Immature natural killer cell (primary cell): ENCODE measurements around the gene PSMG1. TPM values are rescaled to one million over a fixed set of nuclear protein-coding genes. Genes with fewer than 3 reads are reported as not detected.
"Not testable (repeated sequence)": the region's sequence is repeated elsewhere in the genome, so short reads cannot be mapped to it uniquely, and the experiment has no call there.

Experiments used
- DNase-seq, 3 donors: peaks; one replicate each; pipeline ENCODE4 v3.0.0; 2022; ENCODE audit warnings: mixed read lengths in 1 of 3
- H3K27ac Mint-ChIP-seq, 6 donors: one replicate each; pipeline ENCODE4 v1.8.0; 2020; ENCODE audit warnings: mixed read lengths in 6 of 6, mild to moderate bottlenecking in 5 of 6, inconsistent platforms in 4 of 6, moderate library complexity in 3 of 6
- H3K27me3 Mint-ChIP-seq, 3 donors: one replicate each; pipeline ENCODE4 v1.8.0; 2020 to 2021; ENCODE audit warnings: low read depth in 3 of 3, mild to moderate bottlenecking in 3 of 3, mixed read lengths in 3 of 3, moderate library complexity in 3 of 3, inconsistent platforms in 1 of 3
- H3K36me3 Mint-ChIP-seq, 3 donors: one replicate each; pipeline ENCODE4 v1.8.0; 2020; ENCODE audit warnings: mixed read lengths in 3 of 3, inconsistent platforms in 2 of 3, mild to moderate bottlenecking in 2 of 3
- H3K4me1 Mint-ChIP-seq, 2 donors: one replicate each; pipeline ENCODE4 v1.8.0; 2020; ENCODE audit warnings: inconsistent platforms in 2 of 2, mild to moderate bottlenecking in 2 of 2, mixed read lengths in 2 of 2, moderate library complexity in 1 of 2
- H3K4me3 Mint-ChIP-seq, 5 donors: one replicate each; pipeline ENCODE4 v1.8.0; 2020; ENCODE audit warnings: mild to moderate bottlenecking in 5 of 5, mixed read lengths in 5 of 5, inconsistent platforms in 3 of 5, moderate library complexity in 3 of 5
- H3K9me3 Mint-ChIP-seq, 6 donors: one replicate each; pipeline ENCODE4 v1.8.0; 2020; ENCODE audit warnings: mild to moderate bottlenecking in 6 of 6, mixed read lengths in 6 of 6, inconsistent platforms in 4 of 6, moderate library complexity in 3 of 6
- polyA plus RNA-seq, 3 donors: library from polyadenylated mRNA; unstranded; fragments of 300-500 nt; fragmentation: Illumina TruSeq; gene quantifications; one replicate each; pipeline ENCODE4 v1.2.3, GENCODE V29; 2021

The PSMG1 gene
- polyA plus RNA-seq, 3 donors from 2014 or later = 29.5 to 39.6 (median 33.3) TPM

DNA sequence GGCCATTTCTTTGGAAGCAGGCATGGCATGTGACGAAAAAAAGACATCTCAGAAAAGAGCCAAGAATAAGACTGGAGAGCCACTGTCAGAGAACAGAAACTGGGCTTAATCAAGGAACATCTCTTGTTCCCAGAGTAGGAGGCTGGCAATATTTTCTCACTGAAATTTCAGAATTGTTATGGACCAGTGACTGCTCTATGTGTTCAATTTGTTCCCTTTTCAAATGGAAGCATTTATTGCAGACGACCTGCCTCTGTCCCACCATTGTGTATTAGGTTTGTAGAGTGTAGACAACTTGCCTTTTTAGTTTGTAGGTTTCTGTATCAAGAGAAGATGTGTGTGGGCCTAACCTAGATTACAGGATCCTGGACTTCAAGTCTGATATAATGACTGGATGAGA lies 18.7 kb downstream of the PSMG1 start:
- H3K4me1 Mint-ChIP-seq = no peaks in the 10 kb centered on the region
- H3K36me3 Mint-ChIP-seq = peaks cover 0 to 5% (median under 1%) of the 10 kb centered on the region in 3 donors
- H3K27me3 Mint-ChIP-seq = peaks cover 0 to 17% (median 2%) of the 10 kb centered on the region in 3 donors
- H3K4me3 Mint-ChIP-seq = no peak overlapping the region
- H3K27ac Mint-ChIP-seq = no peak overlapping the region
- no peak for DNase-seq
- peaks cover 0 to 9% (median 6%) of the 10 kb centered on the region in 6 donors for H3K9me3 Mint-ChIP-seq

DNA sequence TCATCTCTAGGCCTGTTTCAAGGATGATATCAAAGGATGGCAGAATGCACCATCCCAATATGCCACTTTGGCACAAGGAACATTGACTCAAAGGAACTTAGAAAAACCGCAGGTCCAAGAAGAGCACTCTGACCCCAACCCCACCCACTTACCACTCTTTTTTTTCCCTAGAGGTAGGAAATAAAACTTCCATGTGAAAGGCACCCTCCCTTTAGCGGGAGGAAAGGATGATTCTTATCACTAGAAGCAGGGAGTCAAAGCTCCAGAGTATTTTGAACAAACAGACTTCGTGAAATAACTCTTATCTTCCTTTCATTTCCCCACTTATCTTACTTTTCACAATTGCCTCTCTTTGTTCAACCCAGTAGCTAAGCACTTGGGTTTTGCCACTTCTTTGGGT lies 22.2 kb downstream of the PSMG1 start:
- peaks cover 0 to 9% (median 6%) of the 10 kb centered on the region in 6 donors for H3K9me3 Mint-ChIP-seq

DNA sequence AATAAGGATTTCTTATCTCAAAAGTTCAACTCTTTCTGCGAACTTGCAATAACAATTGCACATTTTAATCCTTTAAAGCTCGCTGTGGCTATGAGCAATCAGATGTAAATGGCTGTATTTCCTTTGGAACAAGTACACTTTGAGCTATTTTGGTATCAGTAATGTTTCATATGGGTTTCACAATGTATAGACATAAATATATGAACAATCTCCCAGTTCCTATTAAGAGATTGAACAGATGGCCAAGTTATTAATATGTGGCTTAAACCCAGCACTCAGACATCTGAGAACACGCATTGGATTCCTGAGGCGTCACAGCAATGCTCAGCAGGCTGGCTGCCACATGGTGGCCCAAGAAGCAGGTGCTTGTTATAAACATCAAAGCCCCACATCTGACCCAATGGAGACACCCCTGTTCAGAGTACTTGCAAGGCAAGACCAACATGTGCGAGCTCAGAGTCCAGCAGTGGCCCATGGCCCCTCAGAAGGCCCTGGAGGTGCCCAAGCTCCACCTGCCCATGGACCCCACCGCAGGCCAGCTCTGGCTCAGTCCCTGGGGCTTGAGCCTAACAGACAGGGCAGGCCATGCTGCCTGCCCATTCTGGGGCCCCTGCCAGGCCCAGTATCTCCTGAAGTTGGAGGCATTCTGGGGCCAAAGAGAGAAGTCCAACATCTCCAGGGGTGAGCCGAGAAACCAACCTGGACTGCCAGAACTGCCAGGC lies 23.7 kb downstream of the PSMG1 start:
- H3K4me1 Mint-ChIP-seq = no peaks in the 10 kb centered on the region
- H3K9me3 Mint-ChIP-seq = peaks cover 0 to 6% (median 2%) of the 10 kb centered on the region in 6 donors
- H3K36me3 Mint-ChIP-seq = no peaks in the 10 kb centered on the region
- H3K4me3 Mint-ChIP-seq = no peak overlapping the region
- H3K27me3 Mint-ChIP-seq = peaks cover 0 to 14% (median 4%) of the 10 kb centered on the region in 3 donors
- no peak for DNase-seq
- no peak overlapping the region for H3K27ac Mint-ChIP-seq

More for the DNA sequence above, 22.2 kb downstream of the PSMG1 start:
- Mint-ChIP-seq H3K27ac (no peak overlapping the region), H3K36me3 (no peaks in the 10 kb centered on the region), H3K27me3 (peaks cover 0 to 17% (median 2%) of the 10 kb centered on the region in 3 donors), H3K4me1 (no peaks in the 10 kb centered on the region), H3K4me3 (no peak overlapping the region)
- no peak for DNase-seq

DNA sequence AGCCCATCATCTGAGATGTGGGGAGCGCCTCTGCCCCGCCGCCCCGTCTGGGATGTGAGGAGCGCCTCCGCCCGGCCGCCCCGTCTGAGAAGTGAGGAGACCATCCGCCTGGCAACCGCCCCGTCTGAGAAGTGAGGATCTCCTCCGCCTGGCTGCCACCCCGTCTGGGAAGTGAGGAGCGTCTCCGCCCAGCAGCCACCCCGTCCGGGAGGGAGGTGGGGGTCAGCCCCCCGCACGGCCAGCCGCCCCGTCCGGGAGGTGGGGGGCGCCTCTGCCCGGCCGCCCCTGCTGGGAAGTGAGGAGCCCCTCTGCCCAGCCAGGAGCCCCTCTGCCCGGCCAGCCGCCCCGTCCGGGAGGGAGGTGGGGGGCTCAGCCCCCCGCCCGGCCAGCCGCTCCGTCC lies 26.0 kb downstream of the PSMG1 start:
- DNase-seq, H3K4me1 Mint-ChIP-seq, H3K9me3 Mint-ChIP-seq, H3K4me3 Mint-ChIP-seq, H3K27me3 Mint-ChIP-seq, H3K27ac Mint-ChIP-seq, H3K36me3 Mint-ChIP-seq: not testable (repeated sequence)

DNA sequence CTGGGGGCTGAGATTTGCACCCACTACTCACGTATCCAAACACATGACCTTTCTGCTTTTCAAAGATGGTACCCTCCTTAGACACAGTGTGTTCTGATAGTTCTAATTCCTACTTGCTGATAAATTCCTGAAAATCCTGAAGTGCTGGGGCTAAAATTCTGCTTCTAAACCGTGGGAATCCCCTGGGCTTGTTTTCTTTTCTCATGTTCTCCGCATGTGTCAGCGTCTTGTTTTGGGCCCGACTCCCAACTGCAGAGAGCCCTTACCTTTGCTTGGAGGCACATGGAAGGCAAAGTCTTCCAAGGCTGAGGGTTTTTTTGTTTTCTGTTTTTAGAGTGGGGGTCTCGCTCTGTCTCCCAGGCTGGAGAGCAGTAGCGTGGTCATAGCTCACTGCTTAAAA lies 27.2 kb downstream of the PSMG1 start:
- Mint-ChIP-seq H3K9me3 (no peaks in the 10 kb centered on the region), H3K36me3 (no peaks in the 10 kb centered on the region)

DNA sequence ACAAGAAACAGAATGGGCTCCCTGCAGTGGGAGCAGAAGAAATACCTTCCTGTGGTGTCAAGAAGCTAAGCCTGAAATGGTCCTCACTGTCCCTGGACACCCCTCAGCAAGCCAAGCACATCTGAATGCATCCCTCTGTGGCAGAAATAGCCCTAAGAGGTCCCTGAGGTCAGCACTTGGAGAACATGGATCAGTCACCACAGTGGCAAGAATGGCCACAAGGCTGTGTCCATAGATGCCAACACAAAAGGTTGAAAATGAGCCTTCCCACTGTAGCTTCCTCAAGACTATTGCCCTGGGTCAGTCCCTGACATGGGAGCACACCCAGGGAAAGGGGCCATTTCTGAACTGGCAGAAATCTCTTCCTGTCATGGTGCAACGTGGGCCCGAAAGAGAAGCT lies 27.7 kb downstream of the PSMG1 start:
- Mint-ChIP-seq H3K27me3 (peaks cover 0 to 3% (median 2%) of the 10 kb centered on the region in 3 donors), H3K4me1 (no peaks in the 10 kb centered on the region), H3K36me3 (no peaks in the 10 kb centered on the region)

More for the DNA sequence above, 27.2 kb downstream of the PSMG1 start:
- no peak overlapping the region for H3K27ac Mint-ChIP-seq
- no peaks in the 10 kb centered on the region for H3K4me1 Mint-ChIP-seq
- no peak overlapping the region for H3K4me3 Mint-ChIP-seq
- H3K27me3 Mint-ChIP-seq = peaks cover 0 to 5% (median 2%) of the 10 kb centered on the region in 3 donors
- no peak for DNase-seq

DNA sequence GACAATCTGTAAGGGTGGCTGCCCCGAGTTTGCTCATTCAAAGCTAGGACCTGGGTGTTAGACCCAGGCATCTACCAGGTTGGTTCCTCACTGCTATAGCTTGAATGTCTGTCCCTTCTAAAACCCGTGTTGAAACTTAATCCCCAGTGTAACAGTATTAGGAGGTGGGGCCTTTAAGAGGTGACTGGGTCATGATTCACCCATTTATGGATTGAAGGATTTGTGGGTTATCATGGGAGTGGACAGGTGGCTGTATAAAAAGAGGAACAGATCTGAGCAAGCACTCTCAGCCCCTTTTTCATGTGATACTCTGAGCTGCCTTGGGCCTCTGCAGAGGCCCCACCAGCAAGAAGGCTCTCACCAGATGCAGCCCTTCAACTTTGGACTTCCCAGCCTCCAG lies 29.4 kb downstream of the PSMG1 start:
- no peaks in the 10 kb centered on the region for H3K4me1 Mint-ChIP-seq
- H3K4me3 Mint-ChIP-seq = no peak overlapping the region
- H3K27me3 Mint-ChIP-seq = peaks cover 0 to 6% (median 2%) of the 10 kb centered on the region in 3 donors
- no peak overlapping the region for H3K27ac Mint-ChIP-seq
- H3K36me3 Mint-ChIP-seq = no peaks in the 10 kb centered on the region
- no peak for DNase-seq
- no peaks in the 10 kb centered on the region for H3K9me3 Mint-ChIP-seq

More for the DNA sequence above, 27.7 kb downstream of the PSMG1 start:
- H3K27ac Mint-ChIP-seq = no peak overlapping the region
- H3K9me3 Mint-ChIP-seq = no peaks in the 10 kb centered on the region
- DNase-seq = no peak
- H3K4me3 Mint-ChIP-seq = no peak overlapping the region

DNA sequence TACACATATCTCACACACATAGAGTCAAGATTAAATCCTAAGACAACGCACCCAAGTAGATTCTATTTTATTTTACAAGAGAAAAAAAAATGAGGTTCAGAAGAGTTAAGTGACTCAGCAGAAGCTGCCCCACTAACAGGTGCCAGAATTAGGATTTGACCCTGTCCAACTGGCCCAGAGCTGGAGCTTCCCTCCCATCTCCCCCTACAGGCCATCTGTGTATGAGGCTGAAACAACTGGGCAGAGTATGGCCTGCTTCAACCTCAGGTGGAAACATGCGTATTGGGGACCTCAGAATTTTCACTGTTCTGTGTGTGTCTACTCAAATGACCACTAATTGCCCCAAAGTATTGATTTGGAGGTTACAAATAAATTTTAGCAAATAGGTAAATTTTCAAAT lies 29.9 kb downstream of the PSMG1 start:
- no peaks in the 10 kb centered on the region for H3K36me3 Mint-ChIP-seq
- no peak for DNase-seq
- no peak overlapping the region for H3K27ac Mint-ChIP-seq
- peaks cover 0 to 6% (median 2%) of the 10 kb centered on the region in 3 donors for H3K27me3 Mint-ChIP-seq
- H3K9me3 Mint-ChIP-seq = peaks cover 0 to 2% (median 0%) of the 10 kb centered on the region in 6 donors
- no peaks in the 10 kb centered on the region for H3K4me1 Mint-ChIP-seq
- no peak overlapping the region for H3K4me3 Mint-ChIP-seq

DNA sequence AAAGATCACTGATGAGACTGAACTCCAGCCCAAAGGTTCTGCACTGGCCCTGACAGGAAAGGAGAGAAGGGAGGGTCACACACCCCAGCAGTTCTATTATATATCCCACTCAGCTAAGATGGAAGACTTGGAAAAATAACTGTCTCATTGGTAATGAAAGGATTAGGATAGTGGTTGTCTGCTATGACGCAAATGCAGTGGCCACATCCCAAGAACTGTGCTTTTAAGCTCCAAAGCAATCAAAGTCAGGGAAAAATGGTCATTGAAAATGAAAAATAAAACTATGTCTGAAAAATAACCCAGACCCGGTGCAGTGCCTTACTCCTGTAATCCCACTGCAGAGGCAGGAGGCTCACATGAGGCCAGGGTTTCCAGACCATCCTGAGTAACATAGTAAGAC lies 31.0 kb downstream of the PSMG1 start:
- Mint-ChIP-seq H3K4me3 (no peak overlapping the region), H3K4me1 (no peaks in the 10 kb centered on the region), H3K27ac (no peak overlapping the region), H3K27me3 (peaks cover 0 to 6% (median 2%) of the 10 kb centered on the region in 3 donors), H3K9me3 (peaks cover 0 to 2% (median 0%) of the 10 kb centered on the region in 6 donors), H3K36me3 (no peaks in the 10 kb centered on the region)
- DNase-seq = no peak

DNA sequence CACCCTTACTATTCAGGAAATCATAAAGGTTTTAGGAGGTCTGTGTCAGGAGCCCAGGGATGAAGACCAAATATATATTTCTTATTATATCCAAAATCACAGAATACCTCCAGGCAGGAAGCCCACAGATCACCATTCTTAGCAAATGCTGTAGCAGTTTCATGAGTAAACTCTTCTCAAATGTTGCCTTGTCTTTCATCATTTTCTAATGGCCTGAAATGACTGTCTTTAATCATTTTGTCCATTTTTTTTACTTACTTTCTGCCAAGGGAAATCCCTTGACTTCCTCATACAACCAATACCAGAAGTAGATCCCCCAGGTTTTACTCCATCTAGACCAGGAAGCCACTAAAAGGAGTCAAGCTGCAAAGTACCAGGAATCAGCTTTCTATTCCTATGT lies 32.4 kb downstream of the PSMG1 start:
- H3K4me3 Mint-ChIP-seq = no peak overlapping the region
- H3K4me1 Mint-ChIP-seq = no peaks in the 10 kb centered on the region
- no peak for DNase-seq
- H3K27me3 Mint-ChIP-seq = peaks cover 0 to 6% (median 5%) of the 10 kb centered on the region in 3 donors
- H3K27ac Mint-ChIP-seq = no peak overlapping the region
- H3K36me3 Mint-ChIP-seq = no peaks in the 10 kb centered on the region
- H3K9me3 Mint-ChIP-seq = peaks cover 0 to 2% (median 0%) of the 10 kb centered on the region in 6 donors

DNA sequence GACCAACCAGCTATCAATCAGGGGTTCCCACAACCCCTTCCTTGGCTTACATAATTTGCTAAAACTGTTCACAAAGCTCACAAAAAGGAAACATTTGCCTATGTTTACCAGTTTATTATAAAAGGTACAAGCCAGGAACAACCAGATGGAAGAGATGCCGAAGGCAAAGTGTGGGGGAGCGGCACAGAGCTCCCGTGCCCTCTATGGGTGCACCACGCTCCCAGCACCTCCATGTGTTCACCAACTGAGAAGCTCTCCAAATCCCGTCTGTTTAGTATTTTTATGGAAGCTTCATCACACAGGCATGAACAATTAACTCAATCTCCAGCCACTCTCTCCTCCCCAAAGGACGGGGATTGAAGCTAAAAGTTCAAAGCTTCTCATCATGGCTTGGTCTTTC lies 32.9 kb downstream of the PSMG1 start:
- Mint-ChIP-seq H3K27ac (no peak overlapping the region), H3K9me3 (peaks cover 0 to 2% (median 0%) of the 10 kb centered on the region in 6 donors), H3K36me3 (no peaks in the 10 kb centered on the region), H3K4me1 (no peaks in the 10 kb centered on the region), H3K27me3 (peaks cover 0 to 6% (median 5%) of the 10 kb centered on the region in 3 donors), H3K4me3 (no peak overlapping the region)
- DNase-seq = no peak

DNA sequence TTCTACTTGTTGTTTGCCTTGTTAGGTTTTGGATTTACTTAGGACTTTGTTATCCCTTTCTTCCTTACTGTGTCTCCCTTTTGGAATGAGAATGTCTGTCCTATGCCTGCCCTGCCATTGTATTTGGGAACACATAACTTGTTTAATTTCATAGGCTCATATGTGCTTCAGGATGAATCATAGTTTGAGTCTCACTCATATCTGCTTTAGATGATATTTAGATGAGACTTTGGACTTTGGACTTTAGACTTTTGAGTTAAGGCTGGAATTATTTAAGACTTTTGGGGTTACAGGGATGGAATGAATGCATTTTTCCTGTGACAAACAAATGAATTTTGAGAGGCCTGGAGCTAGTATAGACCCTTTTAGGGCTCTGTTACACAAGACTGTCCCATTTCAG lies 33.4 kb downstream of the PSMG1 start:
- Mint-ChIP-seq H3K36me3 (no peaks in the 10 kb centered on the region), H3K4me1 (no peaks in the 10 kb centered on the region), H3K27ac (no peak overlapping the region), H3K27me3 (peaks cover 0 to 5% (median 4%) of the 10 kb centered on the region in 3 donors), H3K4me3 (no peak overlapping the region), H3K9me3 (peaks cover 0 to 2% (median 0%) of the 10 kb centered on the region in 6 donors)
- DNase-seq = no peak

DNA sequence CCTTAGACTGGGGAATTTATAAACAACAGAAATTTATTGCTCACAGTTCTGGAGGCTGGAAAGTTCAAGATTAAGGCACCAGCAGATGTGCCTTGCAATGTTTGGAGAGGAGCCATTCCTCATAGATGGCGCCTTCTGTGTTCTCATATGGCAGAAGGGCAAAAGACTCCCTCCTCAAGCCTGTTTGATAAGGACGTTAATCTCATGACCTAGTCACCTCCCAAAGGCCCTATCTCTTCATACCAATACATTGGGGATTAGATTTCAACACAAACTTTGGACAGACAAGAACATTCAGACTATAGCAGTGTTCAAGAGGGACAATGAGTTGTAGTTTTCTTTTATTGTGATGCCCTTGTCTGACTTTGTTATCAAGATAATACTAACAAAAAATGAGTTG lies 34.3 kb downstream of the PSMG1 start:
- DNase-seq = no peak
- Mint-ChIP-seq H3K36me3 (no peaks in the 10 kb centered on the region), H3K9me3 (peaks cover 0 to 2% (median 0%) of the 10 kb centered on the region in 6 donors), H3K27me3 (peaks cover 0 to 5% (median 4%) of the 10 kb centered on the region in 3 donors), H3K4me1 (no peaks in the 10 kb centered on the region), H3K4me3 (no peak overlapping the region), H3K27ac (no peak overlapping the region)

DNA sequence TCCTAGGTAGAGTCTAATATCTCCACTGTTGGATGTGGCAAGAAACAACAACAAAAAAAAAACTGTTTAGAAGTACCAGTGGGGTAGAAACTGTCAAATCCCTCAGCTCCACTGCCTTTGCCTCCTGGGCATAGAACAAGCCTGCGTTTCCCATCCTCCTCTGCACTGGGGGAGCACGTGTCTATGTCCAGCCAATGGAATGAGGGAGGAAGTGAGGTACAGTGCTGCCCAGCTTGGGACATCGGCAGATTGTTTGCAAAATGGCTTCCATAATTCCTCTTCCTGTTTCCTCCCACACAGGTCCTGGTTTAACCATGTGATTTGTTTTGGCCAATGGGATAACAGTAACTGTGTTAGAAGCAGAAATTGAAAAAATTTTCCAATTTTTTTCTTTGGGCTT lies 39.1 kb downstream of the PSMG1 start:
- no peak overlapping the region for H3K27ac Mint-ChIP-seq
- H3K9me3 Mint-ChIP-seq = peaks cover 0 to 2% (median 0%) of the 10 kb centered on the region in 6 donors
- no peak overlapping the region for H3K4me3 Mint-ChIP-seq
- H3K4me1 Mint-ChIP-seq = no peaks in the 10 kb centered on the region
- no peak for DNase-seq
- H3K36me3 Mint-ChIP-seq = no peaks in the 10 kb centered on the region
- peaks cover 0 to 6% (median 5%) of the 10 kb centered on the region in 3 donors for H3K27me3 Mint-ChIP-seq

DNA sequence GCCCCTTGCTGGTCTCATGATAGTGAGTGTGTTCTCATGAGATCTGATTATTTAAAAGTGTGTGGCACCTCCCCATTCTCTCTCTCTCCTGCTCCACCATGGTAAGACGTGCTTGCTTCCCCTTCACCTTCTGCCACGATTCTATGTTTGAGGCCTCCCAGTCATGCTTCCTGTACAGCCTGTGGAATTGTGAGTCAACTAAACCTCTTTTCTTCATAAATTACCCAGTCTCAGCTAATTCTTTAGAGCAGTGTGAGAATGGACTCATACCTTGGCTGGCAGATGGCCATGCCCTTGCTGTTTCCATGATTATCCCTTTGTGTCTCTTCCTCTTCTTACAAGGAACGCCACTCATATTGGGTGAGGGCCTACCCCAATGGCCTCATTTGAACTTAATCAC lies 40.3 kb downstream of the PSMG1 start:
- H3K4me1 Mint-ChIP-seq = no peaks in the 10 kb centered on the region
- no peak overlapping the region for H3K4me3 Mint-ChIP-seq
- peaks cover 0 to 6% (median 5%) of the 10 kb centered on the region in 3 donors for H3K27me3 Mint-ChIP-seq
- no peak overlapping the region for H3K27ac Mint-ChIP-seq
- DNase-seq = no peak
- no peaks in the 10 kb centered on the region for H3K36me3 Mint-ChIP-seq
- H3K9me3 Mint-ChIP-seq = no peaks in the 10 kb centered on the region
